GM10847 (cell line): ENCODE measurements around the gene VSTM4.

Experiments used
- POLR2A ChIP-seq: IDR thresholded peaks from 2 replicates; pipeline ENCODE4 v1.6.1; 2011; ENCODE audit not compliant: insufficient read length; ENCODE audit errors: extremely low read depth

VSTM4 gene

DNA sequence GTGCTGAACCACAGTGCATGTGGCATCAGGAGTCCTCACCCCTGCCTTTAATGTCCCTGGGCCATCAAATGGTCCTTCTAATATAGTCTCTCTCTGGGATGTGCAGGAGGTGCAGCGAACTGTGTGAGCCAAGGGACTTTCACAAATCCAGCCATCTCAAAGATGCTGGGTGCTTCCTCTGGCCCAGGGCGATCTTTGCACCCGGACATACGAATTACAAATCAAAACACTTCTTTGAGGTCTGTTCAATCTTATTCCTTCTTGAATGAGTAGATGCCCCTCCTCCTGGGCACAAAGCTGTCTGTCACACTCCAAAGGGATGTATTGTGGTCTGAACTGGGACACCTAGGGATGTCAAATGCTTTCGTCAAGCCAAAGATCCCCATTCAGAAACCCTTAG lies 60.6 kb downstream of the VSTM4 start:
- TF ChIP-seq POLR2A, result no peak

DNA sequence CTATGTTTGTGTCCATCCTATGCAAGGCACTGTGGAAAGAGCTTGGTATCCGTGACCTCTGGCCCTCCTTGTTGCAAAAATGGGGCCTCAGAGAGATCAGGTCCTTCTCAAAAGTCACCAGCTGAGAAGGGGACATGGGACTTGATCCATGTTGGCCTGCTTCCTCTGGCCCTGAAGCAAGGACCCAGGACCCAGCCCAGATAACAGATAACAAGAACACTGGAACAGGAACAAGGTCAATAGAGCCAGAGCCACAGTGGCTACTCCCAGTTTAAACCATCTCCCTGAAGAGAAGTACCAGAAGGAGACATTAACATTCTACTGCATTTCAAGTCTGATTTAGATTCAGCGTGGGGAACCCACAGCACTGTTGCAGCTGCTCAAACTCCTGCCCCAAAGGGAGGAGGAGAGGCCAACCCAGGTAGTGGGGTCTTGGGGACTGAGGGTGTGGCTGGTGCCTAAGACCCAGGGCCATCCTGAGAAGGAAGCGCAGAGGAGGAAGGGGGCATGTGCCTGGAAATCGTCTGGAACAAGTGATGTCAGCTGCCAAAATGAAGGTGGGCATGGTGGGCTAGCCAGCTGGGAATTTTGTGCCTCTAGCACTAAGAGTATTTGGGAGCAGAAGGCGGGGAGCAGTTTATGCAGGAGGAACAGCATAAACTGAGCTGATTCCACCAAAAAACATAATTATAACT lies 61.2 kb downstream of the VSTM4 start:
- TF ChIP-seq POLR2A, result no peak

DNA sequence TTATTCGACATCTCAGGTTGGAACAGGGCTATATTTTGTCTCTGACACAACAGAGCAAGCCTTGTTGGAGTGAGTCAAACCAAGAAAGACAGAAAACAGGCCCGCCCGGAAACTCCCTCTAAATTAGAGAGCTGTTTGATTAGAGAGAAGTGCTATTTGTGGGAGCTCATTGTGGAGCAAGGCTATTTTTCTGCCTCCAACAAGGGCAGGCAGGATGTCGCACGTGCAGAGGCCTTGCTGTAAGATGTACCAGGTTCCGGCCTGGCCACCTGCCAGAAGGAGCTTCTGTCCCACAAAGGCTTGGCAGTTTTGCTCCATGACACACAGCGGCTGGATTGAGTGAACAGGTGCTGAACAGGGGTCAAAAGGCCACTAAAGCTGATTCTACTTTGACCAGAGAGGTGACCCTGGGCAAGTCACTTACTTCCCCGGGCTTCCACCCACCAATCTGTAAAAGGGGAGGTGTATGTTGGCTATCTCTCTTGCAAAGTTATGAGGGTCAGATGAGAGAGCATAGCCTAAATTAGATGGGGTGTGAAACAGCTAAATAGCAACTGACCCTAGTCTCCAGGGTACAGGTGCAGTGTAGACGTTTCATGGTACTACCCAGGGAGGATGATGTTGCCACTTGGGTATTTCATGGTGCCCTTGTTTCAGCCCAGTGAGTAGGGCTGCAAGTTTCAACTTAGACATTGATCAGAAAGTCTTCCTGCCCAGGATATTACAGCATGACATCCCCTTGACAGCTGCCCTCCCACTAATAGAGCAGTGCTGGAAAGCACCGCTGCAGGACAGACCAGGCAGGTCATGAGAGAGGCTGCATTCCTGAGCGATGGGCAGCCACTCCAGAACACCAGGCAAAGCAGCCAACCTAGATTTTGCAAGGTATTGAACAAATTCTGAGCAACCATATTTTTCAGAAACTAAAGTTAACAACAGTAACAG lies 62.0 kb downstream of the VSTM4 start:
- TF ChIP-seq POLR2A, result no peak

DNA sequence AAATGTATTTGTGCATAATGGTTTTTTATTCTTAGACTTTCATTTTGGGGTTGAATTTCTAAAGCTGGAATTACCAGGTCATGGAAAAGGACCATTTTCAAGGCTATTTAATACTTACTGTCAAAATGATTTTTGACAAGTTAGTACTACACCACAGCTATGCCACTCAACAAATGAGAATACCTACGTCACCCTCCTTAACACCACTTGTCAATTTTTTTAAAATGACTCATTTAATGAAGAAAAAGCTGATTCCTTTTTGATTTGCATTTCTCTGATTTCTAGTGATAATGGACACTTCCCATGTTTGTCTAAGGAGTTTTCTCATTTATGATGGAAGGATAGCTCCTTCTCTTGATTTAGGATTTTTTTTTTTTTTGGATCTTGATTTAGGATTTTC lies 63.3 kb downstream of the VSTM4 start:
- no peak for TF ChIP-seq POLR2A

DNA sequence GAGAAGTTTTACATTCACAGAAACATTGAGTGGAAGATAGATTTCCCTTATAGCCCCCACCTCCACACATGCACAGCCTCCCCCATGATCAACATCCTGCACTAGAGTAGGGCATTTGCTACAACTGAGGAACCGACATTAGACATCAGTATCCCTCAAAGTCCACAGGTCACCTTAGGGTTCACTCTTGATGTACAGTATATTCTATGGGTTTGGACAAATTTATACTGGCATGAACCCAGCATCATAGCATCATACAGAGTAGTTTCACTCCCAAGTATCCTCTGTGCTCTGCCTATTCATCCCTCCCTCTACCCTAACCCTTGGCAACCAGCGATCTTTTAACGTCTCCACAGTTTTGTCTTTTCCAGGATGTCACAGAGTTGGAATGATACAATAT lies 64.4 kb downstream of the VSTM4 start:
- TF ChIP-seq POLR2A, result no peak

DNA sequence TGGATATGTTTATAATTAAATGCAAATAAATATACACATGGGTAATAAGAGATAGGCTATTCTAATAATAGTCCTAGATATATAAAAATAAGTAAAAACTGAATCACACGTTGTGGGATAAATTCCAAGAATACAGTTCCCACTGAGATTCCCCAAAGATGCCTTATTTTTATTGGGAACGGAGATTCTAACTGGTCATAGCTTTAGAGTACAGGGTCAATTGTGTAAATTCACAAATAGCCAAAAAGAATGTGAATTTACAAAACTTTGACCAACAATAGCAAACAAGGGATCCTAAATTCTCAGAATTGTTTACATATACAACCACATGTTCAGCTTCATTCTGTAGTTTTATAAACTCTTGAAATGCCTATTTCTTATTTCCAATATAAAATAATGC lies 65.0 kb downstream of the VSTM4 start:
- no peak for TF ChIP-seq POLR2A

DNA sequence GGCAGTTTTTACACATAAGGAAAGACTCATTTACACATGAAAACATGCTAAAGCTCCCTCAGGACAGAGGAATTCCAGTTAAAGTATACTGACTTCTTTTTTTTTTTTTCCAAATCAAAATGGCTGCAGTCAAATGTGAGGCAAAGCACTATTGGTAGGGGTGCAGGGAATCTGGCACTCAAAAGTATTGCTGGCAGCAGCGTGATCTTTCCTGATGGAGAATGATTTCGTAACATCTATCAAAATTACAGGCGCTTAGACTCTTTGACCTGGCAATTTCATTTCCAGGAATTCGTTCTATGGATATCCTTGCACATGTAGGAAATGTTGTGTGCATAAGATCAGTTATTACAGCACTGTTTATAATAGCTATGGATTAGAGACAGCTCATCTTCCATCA lies 65.7 kb downstream of the VSTM4 start:
- no peak for TF ChIP-seq POLR2A

DNA sequence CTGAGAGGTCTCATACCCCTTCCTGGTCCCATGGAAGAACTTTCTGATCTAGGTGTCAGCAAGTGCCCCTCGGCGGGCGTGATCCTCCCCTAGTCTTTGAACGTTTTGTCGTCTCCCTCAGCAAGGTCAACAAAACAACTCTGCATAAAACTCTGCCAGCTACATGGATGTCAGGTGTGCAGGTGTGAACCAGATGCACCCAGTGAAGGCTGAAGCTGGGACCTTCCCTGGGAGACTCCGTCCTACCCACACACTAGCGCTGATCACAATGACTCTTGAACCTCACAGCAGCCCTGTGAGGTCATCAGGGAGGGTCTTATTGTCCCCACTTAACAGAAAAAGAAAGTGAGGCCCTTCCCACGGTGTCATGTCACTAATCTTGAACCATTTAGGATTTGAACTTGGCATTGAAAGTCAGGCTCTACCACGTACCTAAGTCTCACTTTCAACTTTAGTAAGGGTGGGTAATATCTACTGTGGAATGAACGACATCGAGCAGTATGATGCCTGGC lies 68.1 kb downstream of the VSTM4 start:
- no peak for TF ChIP-seq POLR2A

DNA sequence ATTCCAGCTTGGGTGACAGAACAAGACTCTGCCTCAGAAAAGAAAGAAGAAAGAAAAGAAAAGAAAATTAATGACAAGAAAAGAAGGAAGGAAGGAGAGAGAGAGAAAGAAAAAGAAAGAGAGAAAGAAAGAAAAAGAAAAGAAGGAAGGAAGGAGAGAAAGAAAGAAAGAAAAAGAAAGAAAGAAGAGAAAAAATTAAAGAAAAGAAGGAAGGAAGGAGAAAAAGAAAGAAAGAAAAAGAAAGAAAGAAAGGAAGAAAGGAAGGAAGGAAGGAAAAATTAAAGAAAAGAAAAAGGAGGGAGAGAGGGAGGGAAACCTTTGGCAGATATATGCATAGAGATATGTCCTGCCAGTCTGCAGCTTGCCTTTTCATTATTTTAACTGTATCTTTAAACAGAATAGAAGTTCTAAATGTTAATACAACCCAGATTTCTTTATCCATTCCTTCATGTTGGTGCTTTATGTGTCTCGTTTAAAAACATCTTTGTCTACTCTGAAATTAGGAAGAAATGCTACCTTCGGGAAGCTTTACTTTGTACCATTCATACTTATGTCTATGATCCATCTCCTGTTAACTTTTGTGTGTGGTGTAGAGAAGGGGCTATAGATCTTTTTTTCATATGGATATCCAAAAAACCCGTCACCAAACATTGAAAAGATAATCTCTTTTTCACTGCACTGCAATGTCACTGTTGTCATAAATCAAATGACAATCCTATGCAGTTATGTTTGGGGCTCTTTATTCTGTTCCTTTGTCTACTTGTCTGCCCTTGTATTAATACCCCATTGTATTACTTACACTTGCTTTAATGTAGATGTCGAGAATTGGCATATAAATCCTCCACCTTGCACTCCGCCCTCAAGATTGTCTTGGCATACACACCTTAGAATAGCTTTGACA lies 70.8 kb downstream of the VSTM4 start:
- no peak for TF ChIP-seq POLR2A

DNA sequence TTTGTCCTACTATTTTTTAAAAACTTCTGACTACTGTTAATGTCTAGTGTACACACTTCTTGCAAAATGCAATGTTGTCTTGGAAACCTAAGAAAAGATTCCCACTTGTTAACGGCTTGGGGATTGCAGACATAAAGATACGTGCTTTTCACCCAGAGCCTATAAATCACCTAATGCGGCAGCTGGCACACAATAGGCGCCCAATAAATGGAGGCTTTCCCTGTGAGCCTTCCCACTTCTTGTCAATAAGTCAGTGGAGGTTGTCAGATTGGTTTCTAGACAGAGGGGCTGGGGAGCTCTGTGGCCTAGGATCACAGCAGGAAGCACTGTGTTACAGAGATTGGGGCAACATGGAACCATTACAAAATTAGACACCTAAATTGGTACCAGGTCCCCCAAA lies 74.7 kb downstream of the VSTM4 start:
- TF ChIP-seq POLR2A, result no peak

DNA sequence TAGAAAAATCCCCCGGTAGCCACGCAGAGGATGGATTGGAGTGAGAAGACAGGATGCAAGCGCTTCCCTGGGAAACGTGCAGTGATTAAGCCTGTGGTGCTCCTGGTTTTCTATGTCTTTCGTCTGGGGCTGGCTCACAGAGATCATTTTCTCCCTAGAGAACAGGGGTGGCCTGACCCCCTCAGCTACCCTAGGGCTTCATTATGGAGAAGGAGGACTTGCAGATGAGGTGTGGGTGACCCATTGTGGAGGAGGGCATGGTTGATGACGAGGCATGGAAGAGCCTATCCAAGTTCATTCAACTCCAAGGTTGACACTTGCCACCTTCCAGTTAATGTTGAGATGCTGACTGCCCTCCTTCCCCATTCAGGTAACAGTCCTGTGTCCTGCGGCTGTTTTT lies 75.9 kb downstream of the VSTM4 start:
- TF ChIP-seq POLR2A, result no peak

DNA sequence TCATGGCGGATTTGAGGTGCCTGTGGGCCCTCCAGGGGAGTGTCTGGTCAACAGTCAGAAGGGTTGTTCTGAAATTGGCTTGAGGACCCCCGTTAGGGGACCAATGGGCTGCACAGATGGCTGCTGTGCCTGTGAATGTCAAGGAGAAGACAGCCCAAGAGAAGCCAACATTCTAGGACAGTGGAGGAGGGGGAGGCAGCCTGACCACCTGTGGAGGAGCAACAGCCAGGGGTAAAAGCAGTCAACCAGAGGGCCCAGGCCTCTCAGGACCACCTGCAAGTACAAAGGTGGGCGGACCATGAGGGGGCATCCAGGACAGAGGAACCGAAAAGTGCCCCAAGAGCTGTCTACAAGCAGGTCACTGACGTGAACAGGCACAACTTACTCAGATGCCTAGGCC lies 76.6 kb downstream of the VSTM4 start:
- TF ChIP-seq POLR2A, result no peak

DNA sequence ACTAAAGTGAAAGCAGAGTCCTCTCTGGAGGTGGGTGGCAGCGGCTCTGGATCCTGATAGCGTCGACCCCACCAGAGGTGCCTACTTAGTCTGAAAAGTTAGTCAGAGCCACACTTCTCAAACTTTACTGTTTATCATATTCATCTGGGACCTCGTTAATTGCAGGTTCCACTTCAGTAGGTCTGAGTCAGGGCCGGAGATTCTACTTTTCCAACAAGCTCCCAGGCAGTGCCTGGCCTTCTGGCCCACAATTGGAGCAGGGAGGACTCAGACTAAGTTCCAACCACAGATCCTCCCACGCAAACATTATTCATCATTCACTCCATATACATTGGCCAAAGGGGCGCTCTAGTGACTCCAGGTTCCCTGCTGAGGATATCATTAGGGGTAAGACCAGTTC lies 78.1 kb downstream of the VSTM4 start:
- TF ChIP-seq POLR2A, result no peak

DNA sequence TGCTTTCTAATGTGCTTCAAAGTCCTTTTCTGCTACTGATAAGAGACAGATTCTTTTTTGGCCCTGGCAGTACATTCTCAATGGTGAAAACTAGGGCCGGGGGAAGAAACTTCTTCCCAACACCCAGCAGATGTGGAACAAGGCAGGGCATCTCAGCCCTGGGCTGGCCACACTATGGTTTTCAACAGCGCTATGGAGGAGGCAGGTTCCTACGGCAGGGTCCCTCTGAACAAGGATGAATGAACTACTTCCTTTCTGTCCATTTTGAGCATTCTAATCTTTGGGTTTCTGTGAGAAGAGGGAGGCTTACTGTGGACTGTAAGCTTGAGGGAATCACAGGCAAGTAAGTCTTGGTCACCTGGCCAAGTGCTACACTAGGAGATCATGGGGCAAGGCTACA lies 78.7 kb downstream of the VSTM4 start:
- TF ChIP-seq POLR2A, result no peak

DNA sequence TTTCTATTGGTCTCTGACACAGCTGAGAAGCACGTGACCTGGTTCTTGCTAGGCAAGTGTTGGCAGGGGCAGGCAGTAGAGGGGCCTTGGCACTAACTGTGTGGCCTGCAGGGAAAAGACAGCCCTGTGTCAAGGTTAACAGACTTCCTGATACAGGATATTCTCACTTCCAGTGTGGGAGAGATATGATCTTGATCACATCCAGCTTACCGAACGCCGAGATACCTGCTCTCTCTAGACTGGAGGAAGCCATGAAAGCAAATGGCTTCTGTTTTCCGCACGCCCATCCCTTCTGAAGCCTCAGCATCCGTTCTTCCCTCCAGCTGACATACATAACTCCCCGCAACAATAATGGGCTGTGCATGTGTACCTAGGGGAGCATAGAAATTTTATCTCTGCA lies 79.4 kb downstream of the VSTM4 start:
- no peak for TF ChIP-seq POLR2A
